Sciatic nerve (tissue), 1 donor: ENCODE data around the gene ADGRG2. TPM values are rescaled to one million over a fixed set of nuclear protein-coding genes. Genes with fewer than 3 reads are reported as not detected.

Experiments
- total RNA-seq: library from RNA; stranded (reverse); fragmentation: NEBNext Ultra II Directional; extraction: Animal tissue kit (Norgen Biotek cat#: 25700); gene quantifications from one replicate; pipeline ENCODE4 v1.2.1, GENCODE V29; 2021
- donor health status: DM: no; HTN: no; CAD: no.

The ADGRG2 gene
- total RNA-seq, 1 donor from 2014 or later, result 5.3 TPM

Other genes with a start within 250 kb of the ADGRG2 start
- gene PHKA2, start 138.4 kb downstream of the ADGRG2 start, total RNA-seq, result 26.3 TPM
- 105 TPM for gene PDHA1, start 221.5 kb upstream of the ADGRG2 start, total RNA-seq